HG03571 (cell line): Measurements from ENCODE around the gene ZDHHC11.
"Not testable (repeated sequence)": the region's sequence is repeated elsewhere in the genome, so short reads cannot be mapped to it uniquely, and the experiment has no call there.

Source experiments
- ATAC-seq: cut with Tn5 transposase; IDR thresholded peaks from one replicate; pipeline ENCODE4 v1.9.1; 2021; ENCODE audit not compliant: unreplicated experiment

ZDHHC11 gene

GRCh38 chr5:845676-846601 lies 4.8 kb downstream of the ZDHHC11 start:
- ATAC-seq, result not testable (repeated sequence)

GRCh38 chr5:845031-845675 lies 5.6 kb downstream of the ZDHHC11 start:
- not testable (repeated sequence) for ATAC-seq

- ATAC-seq, result not testable (repeated sequence)
Measured at GRCh38 chr5:844426-844825, 6.4 kb downstream of the ZDHHC11 start.

- ATAC-seq, result not testable (repeated sequence)
Measured at GRCh38 chr5:843926-844325, 6.9 kb downstream of the ZDHHC11 start.

GRCh38 chr5:843371-843770 lies 7.4 kb downstream of the ZDHHC11 start:
- ATAC-seq, result not testable (repeated sequence)

- not testable (repeated sequence) for ATAC-seq
Measured at GRCh38 chr5:842402-843221, 8.2 kb downstream of the ZDHHC11 start.

- ATAC-seq, result not testable (repeated sequence)
Measured at GRCh38 chr5:841531-842401, 9.0 kb downstream of the ZDHHC11 start.

- ATAC-seq, result not testable (repeated sequence)
Measured at GRCh38 chr5:840974-841435, 9.8 kb downstream of the ZDHHC11 start.

- ATAC-seq, result not testable (repeated sequence)
Measured at GRCh38 chr5:840118-840973, 10.4 kb downstream of the ZDHHC11 start.

- ATAC-seq, result not testable (repeated sequence)
Measured at GRCh38 chr5:838431-838851, 12.3 kb downstream of the ZDHHC11 start.

- not testable (repeated sequence) for ATAC-seq
Measured at GRCh38 chr5:837621-838121, 13.1 kb downstream of the ZDHHC11 start.

GRCh38 chr5:835933-836612 lies 14.7 kb downstream of the ZDHHC11 start:
- ATAC-seq, result not testable (repeated sequence)

GRCh38 chr5:834013-834412 lies 16.8 kb downstream of the ZDHHC11 start:
- not testable (repeated sequence) for ATAC-seq

GRCh38 chr5:828194-828593 lies 22.6 kb downstream of the ZDHHC11 start:
- ATAC-seq, result not testable (repeated sequence)

- ATAC-seq, result not testable (repeated sequence)
Measured at GRCh38 chr5:825544-825943, 25.2 kb downstream of the ZDHHC11 start.

GRCh38 chr5:821504-821903 lies 29.3 kb downstream of the ZDHHC11 start:
- ATAC-seq, result no peak

- no peak for ATAC-seq
Measured at GRCh38 chr5:820245-820644, 30.5 kb downstream of the ZDHHC11 start.

GRCh38 chr5:819078-819477 lies 31.7 kb downstream of the ZDHHC11 start:
- no peak for ATAC-seq
